ENCODE results near the gene TRIB2.
A peak's percentile ranks its signal among the peaks of the same experiment; 100 is the strongest.

The TRIB2 gene

DNA sequence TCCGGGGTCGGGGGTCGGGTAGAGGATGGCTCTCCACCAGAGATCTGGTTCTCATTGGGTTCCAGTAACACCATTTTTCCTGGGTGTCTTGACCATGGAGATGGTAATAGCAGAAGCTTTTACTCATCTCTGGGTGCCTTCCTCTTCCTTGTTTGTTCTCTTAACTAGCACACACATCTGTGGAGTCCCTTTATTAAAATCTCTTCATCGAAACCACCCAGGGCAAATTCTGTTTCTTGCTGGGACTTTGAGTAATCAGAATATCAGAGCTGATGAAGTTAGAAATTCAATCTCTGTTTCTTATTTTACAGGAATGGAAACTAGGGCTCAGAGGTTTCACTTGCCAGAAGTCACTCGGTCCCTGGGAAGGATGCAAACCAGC lies 15.0 kb upstream of the TRIB2 start:
- no peak for DNase-seq

DNA sequence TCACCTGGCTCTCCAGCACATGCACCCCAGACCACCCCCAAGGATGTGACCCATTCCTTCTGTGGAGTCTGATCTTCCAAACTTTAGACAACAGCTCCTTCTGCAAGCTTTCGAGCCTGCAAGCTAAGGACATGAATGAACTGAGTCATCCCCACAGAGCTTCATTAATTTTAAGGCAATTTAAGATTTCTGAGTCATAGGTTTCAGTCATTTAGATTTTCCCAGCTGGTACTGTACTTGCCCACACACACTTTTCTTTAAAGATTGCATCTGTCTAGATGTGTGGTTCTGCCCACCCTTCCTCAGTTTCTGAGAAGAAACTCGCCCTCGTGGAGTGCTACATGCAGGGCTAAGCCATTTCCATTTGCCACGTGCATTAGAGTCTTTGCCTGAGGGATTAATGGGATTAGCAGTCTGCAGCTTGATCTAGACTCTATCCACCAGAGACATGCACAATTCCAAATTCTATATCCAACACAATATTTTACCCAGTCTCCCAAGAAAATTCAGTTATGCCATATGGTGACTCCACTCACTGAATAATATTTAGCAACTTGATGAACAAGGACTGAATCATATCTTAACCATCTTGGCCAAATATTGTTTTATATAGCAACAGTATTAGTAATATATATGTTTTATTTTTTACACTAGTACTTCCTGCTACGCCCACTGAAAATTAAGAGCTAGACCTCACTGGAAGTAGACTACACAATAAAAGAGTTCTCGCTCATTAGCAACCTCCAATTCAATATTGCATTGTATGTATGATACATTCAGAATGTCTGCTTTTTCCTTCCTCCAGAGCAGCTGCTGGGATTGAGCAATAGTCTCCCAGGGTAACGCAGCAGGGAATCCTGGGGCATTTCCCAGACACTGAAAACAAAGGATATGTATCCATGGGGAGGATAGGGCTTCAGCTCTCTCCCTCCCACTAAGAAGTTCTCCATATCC lies 14.3 kb upstream of the TRIB2 start:
- no peak for DNase-seq

DNA sequence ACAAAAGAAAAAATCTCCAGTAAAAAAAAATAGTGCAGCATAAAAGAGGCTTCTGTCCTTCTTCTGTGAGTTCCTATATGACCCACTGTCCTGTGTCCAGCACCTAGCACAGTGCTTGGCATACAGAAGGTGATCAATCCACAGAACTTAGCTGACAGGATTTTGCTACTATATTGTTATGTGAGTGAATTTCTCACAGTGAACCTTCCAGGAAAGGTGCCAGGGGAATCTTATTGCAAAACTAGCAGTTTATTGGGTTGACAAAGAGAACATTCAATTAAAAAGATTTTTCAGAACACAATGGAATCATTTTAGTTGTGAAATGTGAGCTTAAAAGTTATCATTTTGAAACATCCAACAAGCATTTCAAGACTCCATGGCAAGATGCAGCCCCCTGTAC lies 12.4 kb upstream of the TRIB2 start:
- no peak for DNase-seq

DNA sequence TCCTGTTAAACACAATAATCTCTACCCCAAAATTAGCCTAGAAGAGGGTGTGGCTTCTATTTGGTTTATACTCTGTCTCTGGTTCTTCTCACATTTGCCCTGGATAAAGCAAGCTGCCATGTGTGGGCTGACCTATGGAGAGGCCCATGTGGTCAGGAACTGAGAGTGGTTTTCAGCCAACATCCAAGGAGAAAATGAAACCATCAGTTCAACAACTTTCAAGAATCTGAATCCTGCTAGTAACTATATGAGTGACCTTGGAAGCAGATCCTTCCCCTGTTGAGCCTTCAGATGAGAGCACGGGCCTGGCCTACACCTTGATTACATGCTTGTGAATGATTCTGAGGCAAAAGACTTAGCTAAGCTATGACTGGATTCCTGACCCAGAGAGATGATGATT lies 11.5 kb upstream of the TRIB2 start:
- no peak for DNase-seq

DNA sequence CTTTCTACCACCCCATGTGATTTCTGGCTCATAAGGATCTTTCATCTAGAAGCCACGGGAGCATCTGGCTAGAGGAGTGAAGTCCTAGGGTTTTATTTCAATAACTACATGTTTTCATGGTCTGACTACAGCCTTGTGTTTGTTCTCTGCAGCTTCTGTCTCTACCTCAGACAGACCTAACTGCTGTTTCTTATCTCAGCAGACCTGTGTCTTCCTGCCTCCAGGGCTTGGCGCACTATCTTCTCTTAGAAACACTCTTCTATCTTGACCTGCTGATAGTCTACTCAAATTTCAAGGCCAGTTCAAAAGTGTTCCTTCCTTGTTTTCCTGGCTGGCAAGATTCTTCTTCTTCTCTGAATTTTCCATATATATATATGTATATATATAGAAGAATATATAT lies 11.0 kb upstream of the TRIB2 start:
- no peak for DNase-seq

DNA sequence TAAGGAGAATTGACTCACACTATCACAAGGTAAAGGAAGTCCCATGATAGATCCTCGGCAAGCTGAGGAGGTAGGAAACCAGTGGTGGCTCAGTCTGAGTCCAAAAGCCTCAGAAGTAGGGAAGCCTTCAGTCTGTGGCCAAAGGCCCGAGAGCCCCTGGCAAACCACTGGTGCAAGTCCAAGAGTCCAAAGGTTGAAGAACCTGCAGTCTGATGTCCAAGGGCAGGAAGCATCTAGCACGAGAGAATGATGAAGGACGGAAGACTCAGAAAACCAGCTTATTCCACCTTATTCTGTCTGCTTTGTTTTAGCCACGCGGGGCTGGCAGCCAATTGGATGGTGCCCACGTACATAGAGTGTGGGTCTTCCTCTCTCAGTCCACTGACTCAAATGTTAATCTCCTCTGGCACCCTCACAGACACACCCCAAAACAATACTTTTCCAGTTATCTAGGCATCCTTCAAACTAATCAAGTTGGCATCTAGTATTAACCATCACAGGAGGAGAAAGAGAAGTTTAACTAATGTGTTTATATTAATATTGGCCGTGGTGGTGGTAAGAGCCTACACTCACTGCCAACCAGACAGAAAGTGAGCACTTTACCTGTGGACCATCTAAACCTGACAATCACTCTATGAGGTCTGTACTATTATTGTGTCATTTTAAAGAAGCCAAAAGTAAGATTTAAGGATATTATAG lies 8.1 kb upstream of the TRIB2 start:
- no peak for DNase-seq

DNA sequence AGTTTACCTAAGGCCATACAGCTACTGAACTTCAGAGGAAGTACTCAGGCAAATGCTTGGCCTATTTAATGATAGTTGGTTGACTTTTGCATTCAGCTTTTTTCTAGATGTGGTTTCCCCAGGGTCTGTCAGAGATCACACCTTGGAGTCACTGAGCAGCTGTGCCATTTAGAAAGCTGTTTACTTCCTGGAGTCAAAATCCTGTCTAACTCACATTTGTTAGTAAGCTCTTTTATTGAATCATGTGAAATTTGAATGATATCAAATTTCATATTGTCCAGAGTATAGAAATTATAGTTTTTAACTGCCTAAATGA lies 7.6 kb upstream of the TRIB2 start:
- peak; percentile 35 to 75 for DNase-seq

DNA sequence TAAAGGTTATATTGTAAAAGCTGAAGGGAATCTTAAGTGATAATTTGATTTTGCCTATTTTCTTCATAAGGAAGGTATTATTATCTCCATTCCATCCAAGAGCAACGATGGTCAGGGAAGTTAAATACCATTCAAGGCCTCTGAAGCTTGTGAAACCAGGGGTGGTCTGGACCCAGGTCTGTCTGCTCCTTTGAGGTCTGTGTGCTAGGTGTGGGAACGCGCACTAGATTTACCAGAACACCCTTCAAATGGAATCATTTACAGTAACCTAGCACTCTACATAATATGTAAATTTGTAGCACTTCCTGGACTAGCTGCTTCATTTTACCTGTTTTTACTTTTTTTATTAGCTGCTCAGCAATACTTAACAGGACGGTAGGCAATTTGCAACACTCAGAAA lies 6.4 kb upstream of the TRIB2 start:
- DNase-seq = no peak

DNA sequence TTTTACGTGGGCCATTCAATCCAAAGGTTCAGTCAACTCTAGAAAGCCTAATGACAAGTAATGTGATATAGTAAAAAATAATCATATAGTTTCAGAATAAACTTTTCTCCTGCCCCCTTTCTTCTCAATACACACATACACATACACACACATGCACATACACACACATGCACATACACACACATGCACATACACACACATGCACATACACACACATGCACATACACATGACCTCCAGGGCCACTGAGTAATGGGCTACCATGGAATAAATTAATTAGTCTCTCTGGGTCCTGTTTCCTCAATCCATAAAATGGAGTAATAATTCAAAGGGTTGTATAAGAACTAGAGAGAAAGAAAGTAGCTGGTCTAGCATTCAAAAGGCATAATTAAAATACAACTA lies 5.4 kb upstream of the TRIB2 start:
- DNase-seq = no peak

DNA sequence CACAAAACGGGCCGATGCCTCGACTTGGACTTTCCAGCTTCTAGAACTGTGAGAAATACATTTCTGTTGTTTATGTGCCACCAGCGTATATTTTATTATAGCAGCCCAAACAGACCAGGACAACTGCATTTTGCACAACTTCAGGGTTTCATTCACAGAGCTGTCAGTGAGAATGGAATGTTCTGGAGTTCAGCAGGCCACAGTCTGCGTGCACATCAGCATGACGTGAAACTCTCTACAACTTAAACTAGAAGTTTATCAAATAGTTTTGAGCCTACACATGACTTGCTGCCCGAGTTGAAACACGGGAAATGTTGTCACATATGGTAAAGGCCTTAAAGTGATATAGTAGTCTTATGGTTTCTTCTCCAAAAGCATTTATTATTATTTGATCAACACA lies 3.9 kb upstream of the TRIB2 start:
- no peak for DNase-seq

DNA sequence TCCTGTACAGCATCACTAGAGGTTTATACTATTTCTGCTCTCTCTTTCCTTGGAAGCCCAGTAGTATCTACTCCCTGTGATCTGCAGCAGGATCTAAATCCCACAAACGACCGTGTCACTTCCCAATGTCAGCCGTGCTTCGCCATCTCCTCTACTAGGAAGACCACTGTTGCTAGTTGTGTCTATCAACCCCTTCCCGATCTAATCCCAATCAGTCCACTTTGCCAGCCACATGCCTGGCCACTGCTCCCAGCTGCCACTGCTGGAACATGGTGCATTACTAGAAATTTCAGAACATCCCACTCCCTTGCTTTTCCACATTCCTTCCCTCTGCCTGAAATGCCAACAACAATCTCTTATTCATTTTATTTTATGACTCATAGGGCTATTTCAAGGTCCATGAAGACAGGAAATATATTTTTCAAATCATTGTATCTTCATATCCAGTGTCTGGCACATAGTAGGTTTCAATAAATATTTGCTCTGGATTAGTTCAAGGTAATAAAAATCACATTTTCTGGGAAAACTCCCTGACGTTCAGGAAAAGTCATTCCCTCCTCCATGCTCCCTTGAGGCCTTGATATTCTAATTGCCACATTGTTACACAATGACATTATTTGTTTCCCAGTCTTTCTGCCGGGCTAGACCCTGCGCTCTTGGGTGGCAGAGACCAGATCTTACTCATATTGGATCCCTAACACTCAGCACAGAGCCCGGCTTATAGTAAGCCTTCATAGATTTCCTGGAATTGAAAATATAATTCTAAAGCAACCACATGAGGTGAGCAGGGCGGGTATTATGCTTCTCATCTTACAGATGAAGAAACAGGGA lies 2.1 kb upstream of the TRIB2 start:
- no peak for DNase-seq

DNA sequence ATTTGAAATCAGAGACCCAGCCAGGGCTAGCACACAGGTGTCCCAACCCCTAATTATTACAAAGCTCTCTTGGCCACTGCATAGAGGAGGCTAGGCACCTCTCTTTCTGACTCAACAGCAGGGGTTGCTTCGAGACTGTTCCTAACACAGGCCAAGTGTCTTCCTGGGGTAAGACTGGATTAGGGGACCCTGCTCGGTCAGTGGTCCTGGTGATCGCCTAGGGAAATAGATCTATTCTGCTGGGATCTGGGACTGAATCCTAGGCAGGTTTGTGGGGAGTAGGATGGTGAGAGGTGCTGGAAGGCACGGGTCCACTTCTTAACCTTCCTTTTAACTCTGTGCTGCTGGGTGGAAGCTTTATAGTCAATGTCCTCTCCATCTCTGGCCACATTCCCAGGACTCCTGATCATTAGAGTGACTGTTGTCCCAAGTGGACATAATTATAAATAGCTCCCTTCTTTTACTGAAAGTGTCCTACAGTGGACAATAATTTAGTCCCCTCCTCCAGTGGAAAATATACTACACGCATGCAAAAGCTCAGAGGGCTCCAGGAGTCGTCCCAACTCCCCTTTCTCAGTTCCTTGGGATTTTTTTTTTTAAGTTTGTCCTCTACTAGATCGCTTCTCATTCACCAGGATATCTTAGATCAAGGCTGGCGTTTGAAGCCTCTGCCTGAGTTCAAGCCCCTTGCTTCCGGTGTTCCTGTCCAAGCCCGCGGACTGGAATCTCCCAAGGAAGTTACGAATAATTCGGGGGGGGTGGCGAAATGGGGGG lies 1.3 kb upstream of the TRIB2 start:
- no peak for DNase-seq

DNA sequence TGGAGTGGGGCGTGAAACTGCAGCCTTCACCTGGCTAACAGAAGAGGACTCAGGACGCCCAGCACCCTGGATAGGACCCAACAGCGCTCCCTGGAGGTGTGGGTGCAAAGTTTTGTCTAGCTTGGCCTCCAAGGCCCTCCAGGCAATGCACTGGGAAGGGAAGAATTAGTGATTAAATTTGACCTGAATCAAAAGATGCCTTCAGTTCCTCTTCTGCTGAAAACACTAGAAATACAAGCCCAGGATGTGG lies 779 bp upstream of the TRIB2 start:
- peak; percentile 85 to 87 for DNase-seq

DNA sequence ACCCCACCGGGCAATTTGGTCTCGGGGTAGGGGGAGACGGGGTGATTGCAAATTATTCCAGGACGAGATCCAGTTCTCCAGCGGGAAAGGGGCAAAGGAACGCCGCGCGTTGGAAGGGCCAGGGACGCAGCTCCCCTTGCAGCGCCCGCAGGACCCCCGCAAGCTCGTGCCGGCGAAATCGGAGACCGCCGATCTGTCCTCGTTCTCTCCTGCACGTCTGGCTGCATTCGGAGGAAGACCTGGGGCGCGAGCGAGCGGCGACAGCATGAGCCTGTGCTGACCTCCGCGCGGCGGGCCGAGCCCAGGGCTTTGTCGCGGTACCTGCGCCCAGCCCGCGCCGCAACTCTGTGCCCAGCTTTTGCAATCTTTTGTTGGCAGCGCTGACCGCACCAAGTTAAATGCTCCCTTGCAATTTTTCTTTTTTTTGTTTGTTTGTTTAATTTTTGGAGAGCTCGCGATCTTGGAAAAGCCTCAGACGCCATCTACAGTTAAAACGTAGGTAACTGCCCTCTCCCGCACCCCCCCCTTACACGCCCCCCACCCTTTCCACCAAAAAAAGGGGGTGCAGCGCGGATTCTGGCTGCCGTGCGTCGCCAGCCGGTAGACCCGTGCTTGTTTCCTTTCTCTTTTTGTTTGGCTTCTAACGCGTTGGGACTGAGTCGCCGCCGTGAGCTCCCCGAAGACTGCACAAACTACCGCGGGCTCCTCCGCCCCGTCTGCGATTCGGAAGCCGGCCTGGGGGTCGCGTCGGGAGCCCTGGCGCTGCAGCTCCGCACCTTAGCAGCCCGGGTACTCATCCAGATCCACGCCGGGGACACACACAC lies 667 bp downstream of the TRIB2 start:
- peak; percentile 65 to 77 for DNase-seq

DNA sequence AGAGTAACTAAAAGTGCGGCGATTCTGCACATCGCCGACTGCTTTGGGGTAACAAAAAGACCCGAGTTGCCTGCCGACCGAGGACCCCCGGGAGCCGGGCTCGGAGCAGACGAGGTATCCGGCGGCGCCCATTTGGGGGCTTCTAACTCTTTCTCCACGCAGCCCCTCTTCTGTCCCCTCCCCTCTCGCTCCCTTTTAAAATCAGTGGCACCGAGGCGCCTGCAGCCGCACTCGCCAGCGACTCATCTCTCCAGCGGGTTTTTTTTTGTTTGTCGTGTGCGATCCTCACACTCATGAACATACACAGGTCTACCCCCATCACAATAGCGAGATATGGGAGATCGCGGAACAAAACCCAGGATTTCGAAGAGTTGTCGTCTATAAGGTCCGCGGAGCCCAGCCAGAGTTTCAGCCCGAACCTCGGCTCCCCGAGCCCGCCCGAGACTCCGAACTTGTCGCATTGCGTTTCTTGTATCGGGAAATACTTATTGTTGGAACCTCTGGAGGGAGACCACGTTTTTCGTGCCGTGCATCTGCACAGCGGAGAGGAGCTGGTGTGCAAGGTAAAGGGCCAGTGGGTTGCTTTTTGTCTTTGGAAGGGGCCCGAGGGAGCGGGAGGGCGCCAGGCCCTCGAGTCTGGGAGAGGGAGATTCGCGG lies 1.4 kb downstream of the TRIB2 start:
- DNase-seq = peak in 1 of 2 donors; percentile 28

DNA sequence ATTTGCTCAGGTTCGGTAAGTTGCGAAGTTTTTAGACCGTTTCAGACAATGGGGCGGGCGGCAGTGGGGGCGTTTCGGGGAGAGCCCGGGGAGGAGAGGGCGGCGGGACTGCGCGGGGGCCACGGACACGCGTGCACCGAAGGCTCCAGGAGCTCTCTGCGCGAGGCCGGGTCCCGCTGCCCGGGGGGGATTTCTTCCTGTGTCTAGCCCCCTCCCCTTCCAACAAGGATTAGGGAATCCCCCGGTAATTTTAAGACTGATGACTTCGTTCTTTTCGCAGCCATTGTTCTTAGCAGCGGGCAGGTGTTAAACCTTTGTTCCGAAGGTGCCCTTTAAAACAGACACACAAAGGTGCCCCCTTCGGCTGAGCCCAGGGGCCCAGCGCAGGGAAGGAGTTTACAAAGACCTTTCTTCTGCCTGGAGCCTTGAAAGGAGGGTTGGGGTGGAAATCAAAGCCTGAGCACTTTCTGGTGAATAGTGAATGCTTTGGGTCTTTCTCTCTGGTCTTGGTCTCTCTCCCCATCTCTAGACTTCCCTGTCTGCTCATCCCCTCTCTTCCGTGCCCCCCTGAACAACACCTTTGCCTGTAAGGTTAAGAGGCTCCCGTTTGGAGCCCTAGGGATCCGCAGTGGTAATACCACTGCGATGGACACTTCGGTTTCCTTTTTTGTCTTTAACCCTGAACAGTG lies 2.1 kb downstream of the TRIB2 start:
- DNase-seq = peak in 1 of 2 donors; percentile 26

DNA sequence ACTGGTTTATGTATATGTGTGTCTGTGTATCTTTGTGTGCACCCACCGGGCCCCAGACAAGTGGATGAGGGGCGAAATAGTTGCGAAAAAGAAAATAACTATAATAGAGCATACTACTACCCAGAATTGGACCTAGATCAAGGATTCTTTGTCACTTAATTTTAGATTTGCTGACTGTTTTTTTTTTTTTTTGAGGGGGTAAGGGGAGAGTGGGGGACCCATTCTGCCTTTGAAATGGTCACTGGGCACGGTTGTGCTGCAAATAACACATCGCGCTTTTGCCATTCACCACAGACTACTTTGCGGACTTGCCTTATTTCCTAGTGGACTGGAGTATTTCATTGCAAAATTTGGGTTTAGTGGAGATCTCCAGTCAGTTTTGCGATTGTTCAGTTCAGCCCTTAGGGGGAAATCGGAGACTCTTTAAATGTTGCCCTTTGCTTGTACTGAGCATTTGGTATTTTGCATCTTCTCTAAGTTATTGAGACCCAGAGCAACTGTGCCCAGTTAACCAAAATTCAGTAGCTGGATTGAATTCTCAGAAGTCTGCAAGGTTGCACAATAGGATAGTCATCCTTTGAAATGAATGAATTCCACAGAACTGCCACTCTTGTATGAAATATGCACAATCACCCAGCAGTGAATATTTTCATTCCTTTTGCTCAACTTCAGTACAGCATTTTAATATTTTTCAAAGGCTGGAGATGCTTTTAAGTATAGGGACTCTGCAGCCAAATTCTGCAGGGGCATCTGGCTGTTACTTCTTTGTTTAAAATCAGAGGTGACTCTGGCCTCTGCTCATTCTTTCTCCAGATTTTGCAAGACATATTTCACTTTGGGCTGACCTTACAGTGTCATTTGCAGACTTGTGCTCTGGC lies 2.9 kb downstream of the TRIB2 start:
- DNase-seq = no peak

DNA sequence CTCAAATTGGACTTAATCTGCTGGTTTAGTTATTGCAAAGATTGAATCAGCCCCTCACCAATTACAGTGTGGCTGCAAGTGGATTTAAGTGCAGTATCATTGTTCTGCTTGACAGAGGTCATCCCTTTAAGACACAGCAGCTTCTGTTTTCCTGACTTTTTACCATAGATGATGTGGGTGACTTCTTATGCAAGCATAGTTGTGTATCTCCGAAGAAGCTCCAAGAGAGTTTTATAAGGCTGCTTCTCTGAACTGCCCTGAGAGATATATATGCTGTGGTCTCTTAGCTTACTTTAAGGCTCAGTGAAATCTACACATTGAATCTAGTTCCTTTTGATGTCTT lies 3.5 kb downstream of the TRIB2 start:
- no peak for DNase-seq

DNA sequence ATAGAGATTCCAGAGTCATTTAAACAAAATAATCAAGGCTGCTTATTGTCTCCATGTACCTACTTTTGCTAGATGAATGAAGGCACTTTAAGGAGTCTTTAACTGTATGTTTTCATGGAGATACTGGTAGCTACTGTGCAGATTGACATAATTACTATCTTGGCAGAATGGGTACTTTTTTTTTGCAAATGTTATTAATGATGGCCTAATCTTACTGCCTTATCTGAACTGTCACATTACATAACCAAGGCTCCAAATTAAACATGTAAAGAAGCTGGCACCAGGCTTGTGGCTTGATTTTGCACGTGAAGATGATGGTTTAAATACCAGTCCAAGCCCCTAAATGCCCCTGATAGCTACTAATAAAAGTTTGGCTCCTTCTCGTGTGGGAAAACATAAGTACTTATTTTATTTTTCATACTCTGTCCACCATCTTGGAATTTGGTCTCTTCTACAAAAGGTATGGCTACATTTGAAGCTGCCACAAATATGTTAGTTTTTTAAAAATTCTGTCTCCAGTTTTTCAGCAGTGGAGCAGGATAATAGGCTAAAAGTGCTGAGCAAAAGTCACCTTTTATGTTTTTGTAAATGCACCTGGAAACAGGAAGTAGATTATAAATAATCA lies 4.1 kb downstream of the TRIB2 start:
- DNase-seq = peak in 1 of 2 donors; percentile 22
